ENCODE measurements around the gene SLC29A1.

- TF ChIP-seq ZNF274 (IDR thresholded peaks at IDR 0.05; ENCODE audit: low read depth, low read length) (no peak), YY1 (IDR thresholded peaks at IDR 0.05; ENCODE audit: insufficient read depth, insufficient read length) (no peak)
Measured at GRCh38 chr6:44237021-44237812, 13.8 kb downstream of the SLC29A1 start.

Data from NT2/D1 (cell line).